CD14-positive monocyte (primary cell): ENCODE data around the gene POLR3GL. TPM values are rescaled to one million over a fixed set of nuclear protein-coding genes. Genes with fewer than 3 reads are reported as not detected.

ENCODE experiments used
- DNase-seq, 3 donors: peaks; one replicate each; pipeline ENCODE4 v3.0.0-alpha.2; 2011 to 2022
- H2AFZ ChIP-seq: 2 replicates; pipeline ENCODE4 v1.6.0; 2012; ENCODE audit warnings: mild to moderate bottlenecking, low read depth, low read length, inconsistent platforms; ENCODE audit not compliant: insufficient read depth, poor library complexity, severe bottlenecking
- H3K27ac ChIP-seq, 2 donors: 1 replicate in 1 of 2; 2 replicates in 1 of 2; pipeline ENCODE4 v1.5.1; 2012 to 2013; ENCODE audit warnings: low read length in 2 of 2, control low read depth in 1 of 2, inconsistent platforms in 1 of 2, low read depth in 1 of 2, mild to moderate bottlenecking in 1 of 2
- H3K27me3 ChIP-seq, 2 donors: one replicate each; pipeline versions ENCODE4 v1.6.0 to v1.6.1; 2011 to 2013; ENCODE audit warnings: low read length in 2 of 2; ENCODE audit not compliant: control insufficient read depth in 2 of 2, insufficient read depth in 2 of 2
- H3K36me3 ChIP-seq, 2 donors: replicated peaks in 1 of 2; 1 replicate in 1 of 2; 2 replicates in 1 of 2; pipeline versions ENCODE4 v1.5.1 to v1.6.1; 2012 to 2013; ENCODE audit warnings: low read length in 2 of 2, control low read depth in 1 of 2, inconsistent platforms in 1 of 2, mild to moderate bottlenecking in 1 of 2; ENCODE audit not compliant: insufficient read depth in 2 of 2, control insufficient read depth in 1 of 2
- H3K4me1 ChIP-seq, 2 donors: 1 replicate in 1 of 2; 2 replicates in 1 of 2; pipeline versions ENCODE4 v1.5.1 to v1.6.1; 2012 to 2013; ENCODE audit warnings: low read length in 2 of 2, control low read depth in 1 of 2, inconsistent platforms in 1 of 2, mild to moderate bottlenecking in 1 of 2, moderate library complexity in 1 of 2; ENCODE audit not compliant: insufficient read depth in 2 of 2, control insufficient read depth in 1 of 2
- H3K4me2 ChIP-seq: replicated peaks from 2 replicates; pipeline ENCODE3; 2012; ENCODE audit warnings: low read length, moderate library complexity, mild to moderate bottlenecking; ENCODE audit not compliant: poor library complexity, severe bottlenecking; ENCODE audit errors: extremely low read depth
- H3K4me3 ChIP-seq, 3 experiments: fragments of 200-600 bp in 1 of 3; sonication (generic) in 1 of 3; replicated peaks in 1 of 3; 1 replicate in 2 of 3; 2 replicates in 1 of 3; pipeline ENCODE4 v1.5.1; 2011 to 2013; ENCODE audit warnings: low read length in 3 of 3, mild to moderate bottlenecking in 3 of 3, control low read depth in 2 of 3, low read depth in 2 of 3, inconsistent platforms in 1 of 3, moderate library complexity in 1 of 3
- H3K79me2 ChIP-seq: 2 replicates; pipeline ENCODE4 v1.6.0; 2012; ENCODE audit warnings: mild to moderate bottlenecking, control low read depth, inconsistent platforms, low read length, moderate library complexity; ENCODE audit not compliant: insufficient read depth
- H3K9ac ChIP-seq: 2 replicates; pipeline ENCODE4 v1.6.0; 2017; ENCODE audit warnings: low read length, mild to moderate bottlenecking; ENCODE audit not compliant: insufficient read depth, poor library complexity, severe bottlenecking
- H3K9me3 ChIP-seq, 2 donors: replicated peaks in 1 of 2; 1 replicate in 1 of 2; 2 replicates in 1 of 2; pipeline versions ENCODE4 v1.5.1 to v1.6.1; 2012 to 2013; ENCODE audit warnings: low read length in 2 of 2, control low read depth in 1 of 2; ENCODE audit not compliant: control insufficient read depth in 1 of 2, insufficient read depth in 1 of 2
- H4K20me1 ChIP-seq: 2 replicates; pipeline ENCODE4 v1.6.0; 2012; ENCODE audit warnings: mild to moderate bottlenecking, low read length, control low read depth, moderate library complexity; ENCODE audit not compliant: insufficient read depth
- H3K27ac Mint-ChIP-seq, 7 donors: one replicate each; pipeline ENCODE4 v1.8.0; 2020; ENCODE audit warnings: mild to moderate bottlenecking in 7 of 7, mixed read lengths in 7 of 7, moderate library complexity in 6 of 7, inconsistent platforms in 2 of 7
- H3K27me3 Mint-ChIP-seq, 3 donors: one replicate each; pipeline ENCODE4 v1.8.0; 2021 to 2022; ENCODE audit warnings: low read depth in 3 of 3, mild to moderate bottlenecking in 3 of 3, mixed read lengths in 3 of 3, moderate library complexity in 3 of 3, inconsistent platforms in 1 of 3
- H3K36me3 Mint-ChIP-seq, 2 donors: one replicate each; pipeline ENCODE4 v1.8.0; 2020; ENCODE audit warnings: mixed read lengths in 2 of 2, inconsistent platforms in 1 of 2, mild to moderate bottlenecking in 1 of 2
- H3K4me1 Mint-ChIP-seq: one replicate; pipeline ENCODE4 v1.8.0; 2020; ENCODE audit warnings: mild to moderate bottlenecking, mixed read lengths
- H3K4me3 Mint-ChIP-seq, 2 donors: one replicate each; pipeline ENCODE4 v1.8.0; 2020; ENCODE audit warnings: mild to moderate bottlenecking in 2 of 2, mixed read lengths in 2 of 2, moderate library complexity in 1 of 2
- H3K9me3 Mint-ChIP-seq, 7 donors: one replicate each; pipeline ENCODE4 v1.8.0; 2020 to 2022; ENCODE audit warnings: mixed read lengths in 7 of 7, mild to moderate bottlenecking in 6 of 7, moderate library complexity in 6 of 7, inconsistent platforms in 2 of 7
- WGBS: methylation state at CpG from one replicate; pipeline ENCODE4 v1.1.5; 2013; ENCODE audit warnings: missing lambda C conversion rate; ENCODE audit not compliant: insufficient coverage; 5-methylcytosine and 5-hydroxymethylcytosine counted together
- intact Hi-C, 2 donors: fragments of 100-400 bp; cut with micrococcal nuclease; formaldehyde crosslinking; loops; one replicate each; pipeline versions ENCODE4 v1.15.0 to v1.15.1; 2023
- polyA plus RNA-seq, 3 donors: library from polyadenylated mRNA; depleted of rRNA in 1 of 3; unstranded in 2 of 3; stranded (reverse) in 1 of 3; fragments of 300-500 nt in 2 of 3; fragments of >200 nt in 1 of 3; fragmentation: Illumina TruSeq in 2 of 3; gene quantifications; 1 replicate in 2 of 3; 2 replicates in 1 of 3; pipeline ENCODE4 v1.2.3, GENCODE V29; 2012 to 2021
- TF ChIP-seq, protein P1 (sequence below): fragments of 200-600 bp; IDR thresholded peaks from one replicate; pipeline ENCODE4 v1.8.0; 2022; ENCODE audit warnings: antibody characterized with exemption, mild to moderate bottlenecking

POLR3GL gene
- polyA plus RNA-seq, 3 donors = 11.6 to 39.0 (median 36.2) TPM

DNA sequence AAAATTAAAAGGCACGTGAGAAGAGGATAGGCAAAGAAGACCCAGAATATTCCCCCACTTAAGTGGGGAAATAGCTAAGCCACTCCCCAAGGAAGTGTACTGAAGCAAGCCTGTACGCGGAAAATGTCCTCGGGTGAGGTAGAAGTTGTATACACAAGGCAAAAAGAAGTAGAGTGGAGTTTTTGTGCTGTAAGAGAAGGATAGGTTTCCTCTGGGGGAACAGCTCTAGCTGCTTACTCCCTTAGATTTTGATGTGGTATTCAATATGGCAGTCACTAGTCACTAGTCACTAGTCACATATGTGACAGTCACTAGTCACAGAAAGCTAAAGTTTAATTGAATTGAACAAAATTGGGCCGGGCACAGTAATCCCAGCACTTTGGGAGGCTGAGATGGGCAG is 24.3 kb downstream of the POLR3GL start:
- Histone ChIP-seq H4K20me1 (peaks cover 39% of the 10 kb centered on the region), H3K79me2 (peaks cover 37% of the 10 kb centered on the region), H3K4me2 (no peak overlapping the region), H3K4me3 (no peak overlapping the region), H3K27me3 (no peaks in the 10 kb centered on the region), H3K27ac (peak overlapping the region; percentile 19 to 65), H3K9me3 (no peaks in the 10 kb centered on the region), H3K36me3 (peaks cover 17 to 18% of the 10 kb centered on the region in 2 donors), H3K9ac (no peak overlapping the region), H2AFZ (no peak overlapping the region), H3K4me1 (peaks cover 50 to 69% of the 10 kb centered on the region in 2 donors)
- 7% methylated on average over 3 of the region's 5 CpGs for WGBS
- H3K9me3 Mint-ChIP-seq = peaks cover 0 to under 1% (median 0%) of the 10 kb centered on the region in 7 donors
- peaks cover 86% of the 10 kb centered on the region for H3K4me1 Mint-ChIP-seq
- no peak overlapping the region for H3K4me3 Mint-ChIP-seq
- peak overlapping the region; percentile 64 to 87 (median 75) for H3K27ac Mint-ChIP-seq
- DNase-seq = no peak
- H3K36me3 Mint-ChIP-seq = peaks cover 22 to 23% of the 10 kb centered on the region in 2 donors
- intact Hi-C loops = no loop called here
- TF ChIP-seq, protein P1, sequence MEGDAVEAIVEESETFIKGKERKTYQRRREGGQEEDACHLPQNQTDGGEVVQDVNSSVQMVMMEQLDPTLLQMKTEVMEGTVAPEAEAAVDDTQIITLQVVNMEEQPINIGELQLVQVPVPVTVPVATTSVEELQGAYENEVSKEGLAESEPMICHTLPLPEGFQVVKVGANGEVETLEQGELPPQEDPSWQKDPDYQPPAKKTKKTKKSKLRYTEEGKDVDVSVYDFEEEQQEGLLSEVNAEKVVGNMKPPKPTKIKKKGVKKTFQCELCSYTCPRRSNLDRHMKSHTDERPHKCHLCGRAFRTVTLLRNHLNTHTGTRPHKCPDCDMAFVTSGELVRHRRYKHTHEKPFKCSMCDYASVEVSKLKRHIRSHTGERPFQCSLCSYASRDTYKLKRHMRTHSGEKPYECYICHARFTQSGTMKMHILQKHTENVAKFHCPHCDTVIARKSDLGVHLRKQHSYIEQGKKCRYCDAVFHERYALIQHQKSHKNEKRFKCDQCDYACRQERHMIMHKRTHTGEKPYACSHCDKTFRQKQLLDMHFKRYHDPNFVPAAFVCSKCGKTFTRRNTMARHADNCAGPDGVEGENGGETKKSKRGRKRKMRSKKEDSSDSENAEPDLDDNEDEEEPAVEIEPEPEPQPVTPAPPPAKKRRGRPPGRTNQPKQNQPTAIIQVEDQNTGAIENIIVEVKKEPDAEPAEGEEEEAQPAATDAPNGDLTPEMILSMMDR = no peak
- H3K27me3 Mint-ChIP-seq = peaks cover 0 to 1% (median 0%) of the 10 kb centered on the region in 3 donors

DNA sequence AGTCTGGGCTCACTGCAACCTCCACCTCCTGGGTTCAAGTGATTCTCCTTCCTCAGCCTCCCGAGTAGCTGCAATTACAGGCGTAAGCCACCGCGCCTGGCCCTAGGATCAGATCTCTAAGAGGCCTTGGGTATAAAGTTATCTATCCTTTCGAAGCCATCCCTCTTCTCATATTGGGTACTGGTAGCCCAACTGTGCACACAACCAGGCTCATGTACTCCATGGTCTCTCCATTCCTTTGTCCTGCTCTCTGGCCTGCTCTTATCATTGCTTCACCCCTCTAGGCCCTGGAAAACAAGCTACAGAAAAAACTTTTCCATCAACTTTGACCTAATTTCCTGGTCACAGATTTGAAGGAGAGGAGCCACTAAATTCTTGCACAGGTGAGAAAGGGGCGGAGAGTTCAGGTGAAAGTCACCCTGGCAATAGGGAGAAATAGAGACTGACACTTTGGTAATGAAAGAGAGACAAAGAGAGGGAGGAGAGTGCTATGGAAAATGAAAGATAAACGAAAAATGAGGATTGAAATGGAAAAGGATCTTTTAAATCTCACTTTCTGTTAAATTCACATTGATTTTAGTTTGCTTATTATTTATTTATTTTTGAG is 25.9 kb downstream of the POLR3GL start:
- peak overlapping the region in 2 of 3 experiments; percentile 7 to 99 for H3K4me3 ChIP-seq
- peaks cover 34 to 53% of the 10 kb centered on the region in 2 donors for H3K4me1 ChIP-seq
- peak overlapping the region; percentile 97 for H3K4me2 ChIP-seq
- Mint-ChIP-seq H3K9me3 (peaks cover 0 to 9% (median 2%) of the 10 kb centered on the region in 7 donors), H3K36me3 (peaks cover 36 to 39% of the 10 kb centered on the region in 2 donors), H3K27ac (peak overlapping the region; percentile 21 to 91 (median 70)), H3K4me3 (no peak overlapping the region), H3K27me3 (peaks cover 0 to 3% (median 0%) of the 10 kb centered on the region in 3 donors), H3K4me1 (peaks cover 79% of the 10 kb centered on the region)
- H3K9me3 ChIP-seq = no peaks in the 10 kb centered on the region
- intact Hi-C loops = no loop called here
- no peak overlapping the region for H2AFZ ChIP-seq
- no peak for DNase-seq
- H3K79me2 ChIP-seq = peaks cover 50% of the 10 kb centered on the region
- H3K9ac ChIP-seq = no peak overlapping the region
- TF ChIP-seq, protein P1 = no peak
- no peaks in the 10 kb centered on the region for H3K27me3 ChIP-seq
- 100% methylated on average over 3 of the region's 7 CpGs for WGBS
- H3K27ac ChIP-seq = peak overlapping the region in 1 of 2 donors; percentile 78
- H3K36me3 ChIP-seq = peaks cover 33 to 34% of the 10 kb centered on the region in 2 donors
- H4K20me1 ChIP-seq = peaks cover 55% of the 10 kb centered on the region
